Smooth muscle cell of trachea (primary cell): Measurements from ENCODE around the gene GNA12. TPM values are rescaled to one million over a fixed set of nuclear protein-coding genes. Genes with fewer than 3 reads are reported as not detected.

ENCODE experiments used
- total RNA-seq: library from RNA; depleted of rRNA; stranded (reverse); fragments of >200 nt; gene quantifications from 2 replicates; pipeline ENCODE4 v1.2.1, GENCODE V29; 2014

The GNA12 gene
- total RNA-seq: 43.6 and 56.2 TPM in 2 replicates

GRCh38 chr7:2844153-2845033 is at the start of gene GNA12:
GNA12 (minus strand) TSS chr7:2844308; CDS start chr7:2844161, 147 bp downstream.

GRCh38 chr7:2687881-2688318 is 156.2 kb downstream of the GNA12 start, which contains the start of gene AMZ1:
AMZ1 (plus strand) TSS chr7:2688202; CDS start chr7:2700452, 12,250 bp downstream.

Other genes starting within 250 kb of the GNA12 start
- gene TTYH3, start 212.3 kb downstream of the GNA12 start, total RNA-seq: 52.4 and 82.2 TPM in 2 replicates
- 0.15 and 1.3 TPM in 2 replicates for gene AMZ1, start 156.1 kb downstream of the GNA12 start, total RNA-seq
- not detected in 2 replicates for gene CARD11, start 199.6 kb upstream of the GNA12 start, total RNA-seq